Measurements from ENCODE around the gene SMAD4. TPM values are rescaled to one million over a fixed set of nuclear protein-coding genes. Genes with fewer than 3 reads are reported as not detected.
"Not testable (repeated sequence)": the region's sequence is repeated elsewhere in the genome, so short reads cannot be mapped to it uniquely, and the experiment has no call there.

SMAD4 gene
- total RNA-seq, 1 experiment from 2014 or later, result 19.7 TPM

- H3K36me3 ChIP-seq (ENCODE audit: low read depth, low read length); CTCF ChIA-PET; H3K27ac ChIP-seq (ENCODE audit: low read length); H3K9me2 ChIP-seq (replicated peaks; ENCODE audit: low read length); H2AFZ ChIP-seq (ENCODE audit: low read length); DNase-seq; POLR2A ChIA-PET (ENCODE audit: unreplicated experiment); H3K9ac ChIP-seq (ENCODE audit: low read length); BruUV-seq (replicated peaks); H3F3A ChIP-seq (ENCODE audit: low read length, unreplicated experiment); H3K79me2 ChIP-seq (ENCODE audit: low read length); H3K4me3 ChIP-seq (ENCODE audit: low read length); H3K27me3 ChIP-seq (ENCODE audit: low read length); H3K4me2 ChIP-seq (ENCODE audit: low read length); ATAC-seq; H3K4me1 ChIP-seq (ENCODE audit: insufficient read depth, low read length); H3K9me3 ChIP-seq (ENCODE audit: low read length); H4K20me1 ChIP-seq (ENCODE audit: low read length): not testable (repeated sequence)
- intact Hi-C loops (cut with micrococcal nuclease), result loop anchor here (10.0 kb wide), 1 partner anchor 265 kb away; no protein-coding TSS in a partner anchor
Measured at GRCh38 chr18:51119976-51120375, 90.0 kb downstream of the SMAD4 start.

- TF ChIP-seq EZH2 (IDR thresholded peaks at IDR 0.05; ENCODE audit: low read length, unreplicated experiment) (no peak), CTCF (conservative IDR thresholded peaks at IDR 0.05; ENCODE audit: low read depth, low read length) (no peak), EZH2phosphoT487 (IDR thresholded peaks at IDR 0.05; ENCODE audit: borderline replicate concordance, low read length) (no peak)
- ChIA-PET POLR2A (ENCODE audit: unreplicated experiment) (no interaction called here), CTCF (no interaction called here)
- no peak for ATAC-seq
- Histone ChIP-seq H4K20me1 (ENCODE audit: low read length) (no peaks in the 10 kb centered on the region), H3K36me3 (ENCODE audit: low read depth, low read length) (no peaks in the 10 kb centered on the region), H3K4me3 (ENCODE audit: low read length) (no peak overlapping the region), H3K9me2 (replicated peaks; ENCODE audit: low read length) (no peaks in the 10 kb centered on the region), H2AFZ (ENCODE audit: low read length) (no peak overlapping the region), H3K4me1 (ENCODE audit: insufficient read depth, low read length) (no peaks in the 10 kb centered on the region), H3F3A (ENCODE audit: low read length, unreplicated experiment) (no peaks in the 10 kb centered on the region), H3K9ac (ENCODE audit: low read length) (no peak overlapping the region), H3K27ac (ENCODE audit: low read length) (no peak overlapping the region), H3K79me2 (ENCODE audit: low read length) (no peaks in the 10 kb centered on the region), H3K27me3 (ENCODE audit: low read length) (no peaks in the 10 kb centered on the region), H3K4me2 (ENCODE audit: low read length) (no peak overlapping the region), H3K9me3 (ENCODE audit: low read length) (no peaks in the 10 kb centered on the region)
- no TSS peak for BruUV-seq (replicated peaks)
- intact Hi-C loops (cut with micrococcal nuclease), result no loop called here
- DNase-seq, result no peak
Measured at GRCh38 chr18:51120809-51121596, 91.0 kb downstream of the SMAD4 start.

GRCh38 chr18:51121597-51121857 lies 91.5 kb downstream of the SMAD4 start:
- Histone ChIP-seq H3K9ac (ENCODE audit: low read length) (no peak overlapping the region), H3F3A (ENCODE audit: low read length, unreplicated experiment) (no peaks in the 10 kb centered on the region), H4K20me1 (ENCODE audit: low read length) (no peaks in the 10 kb centered on the region), H2AFZ (ENCODE audit: low read length) (no peak overlapping the region), H3K9me2 (replicated peaks; ENCODE audit: low read length) (no peaks in the 10 kb centered on the region), H3K79me2 (ENCODE audit: low read length) (no peaks in the 10 kb centered on the region), H3K4me2 (ENCODE audit: low read length) (no peak overlapping the region), H3K9me3 (ENCODE audit: low read length) (no peaks in the 10 kb centered on the region), H3K36me3 (ENCODE audit: low read depth, low read length) (no peaks in the 10 kb centered on the region), H3K27ac (ENCODE audit: low read length) (no peak overlapping the region), H3K4me3 (ENCODE audit: low read length) (no peak overlapping the region), H3K27me3 (ENCODE audit: low read length) (no peaks in the 10 kb centered on the region), H3K4me1 (ENCODE audit: insufficient read depth, low read length) (no peaks in the 10 kb centered on the region)
- intact Hi-C loops (cut with micrococcal nuclease), result no loop called here
- TF ChIP-seq EZH2phosphoT487 (IDR thresholded peaks at IDR 0.05; ENCODE audit: borderline replicate concordance, low read length) (no peak), EZH2 (IDR thresholded peaks at IDR 0.05; ENCODE audit: low read length, unreplicated experiment) (no peak), CTCF (conservative IDR thresholded peaks at IDR 0.05; ENCODE audit: low read depth, low read length) (no peak)
- BruUV-seq (replicated peaks), result no TSS peak
- ChIA-PET POLR2A (ENCODE audit: unreplicated experiment) (no interaction called here), CTCF (no interaction called here)
- ATAC-seq (no peak), DNase-seq (no peak)

All from PC-3 (cell line).